ENCODE results near the gene TMEM263. TPM values are rescaled to one million over a fixed set of nuclear protein-coding genes. Genes with fewer than 3 reads are reported as not detected.
"Not testable (repeated sequence)": the region's sequence is repeated elsewhere in the genome, so short reads cannot be mapped to it uniquely, and the experiment has no call there.

Gene TMEM263
- polyA plus RNA-seq, 2 of the 4 experiments (the other 2 are of a cell fraction) = 33.4 to 45.6 TPM

GRCh38 chr12:106987846-106988245 is 32.1 kb downstream of the TMEM263 start:
- TF ChIP-seq ESRRA (IDR thresholded peaks at IDR 0.05; ENCODE audit: borderline replicate concordance, low read length) = no peak
- no peak for TF ChIP-seq HES2 (IDR thresholded peaks at IDR 0.05)
- FAIRE-seq (no peak), DNase-seq (ENCODE audit: low read depth in 1 of 2, low spot score in 1 of 2) (no peak), ATAC-seq (no peak)
- WGBS (ENCODE audit: missing lambda C conversion rate) = 77% methylated on average over 6 of the region's 6 CpGs
- POLR2A ChIA-PET = interaction anchor here (0.6 to 1.7 kb wide), 2 partner anchors 32 to 598 kb away, joined by 4 to 24 read pairs; partner anchors contain the start of gene TMEM263
- H3K9me3 ChIP-seq = no peaks in the 10 kb centered on the region
- H3K27ac ChIP-seq = peak overlapping the region in 1 of 2 experiments; percentile 93; a peak in 3 of 6 replicates
- CTCF ChIA-PET = interaction anchor here (1.0 to 2.6 kb wide), 2 partner anchors 12 to 26 kb away, joined by 3 to 6 read pairs; no protein-coding TSS in a partner anchor
- no peak overlapping the region for H3K4me3 ChIP-seq
- H3K4me2 ChIP-seq = peak overlapping the region; percentile 83
- peaks cover 13% of the 10 kb centered on the region; the same call in 2 of the 3 replicates for H3K4me1 ChIP-seq

- FAIRE-seq (no peak), ATAC-seq (peak in 1 of 2 experiments; percentile 87; a peak in 3 of 6 replicates), DNase-seq (ENCODE audit: low read depth in 1 of 2, low spot score in 1 of 2) (peak in 1 of 2 experiments; percentile 56)
- POLR2A ChIA-PET = no interaction called here
- WGBS (ENCODE audit: missing lambda C conversion rate) = 7% methylated on average over 2 of the region's 2 CpGs
- H3K27ac ChIP-seq = no peak overlapping the region
- CTCF ChIA-PET = interaction anchor here (1.3 kb wide), 1 partner anchor 104 kb away, joined by 3 read pairs; no protein-coding TSS in a partner anchor
- H3K4me3 ChIP-seq = no peak overlapping the region
- TF ChIP-seq HOXB5 (CRISPR knock-in tag; IDR thresholded peaks at IDR 0.05) = no peak
- no peak for TF ChIP-seq HDAC2 (IDR thresholded peaks at IDR 0.05)
- no peaks in the 10 kb centered on the region for H3K9me3 ChIP-seq
- peak overlapping the region; percentile 36 for H3K4me2 ChIP-seq
- peaks cover 16% of the 10 kb centered on the region for H3K4me1 ChIP-seq
These were observed 39.0 kb downstream of the TMEM263 start for GRCh38 chr12:106994579-106995220.

GRCh38 chr12:106996102-106996501 is 40.4 kb downstream of the TMEM263 start:
- H3K4me3 ChIP-seq; H3K4me2 ChIP-seq; DNase-seq (ENCODE audit: low read depth in 1 of 2, low spot score in 1 of 2); H3K27ac ChIP-seq; ATAC-seq; FAIRE-seq; H3K9me3 ChIP-seq: not testable (repeated sequence)
- CTCF ChIA-PET = interaction anchor here (0.5 to 1.3 kb wide), 3 partner anchors 18 to 497 kb away, joined by 3 read pairs; no protein-coding TSS in a partner anchor
- 86% methylated on average over 5 of the region's 5 CpGs for WGBS (ENCODE audit: missing lambda C conversion rate)
- POLR2A ChIA-PET = interaction anchor here (2.5 kb wide), 1 partner anchor 9 kb away, joined by 7 read pairs; the partner anchor contains the start of gene MTERF2
- peaks cover 16% of the 10 kb centered on the region for H3K4me1 ChIP-seq

GRCh38 chr12:106997916-106998315 is 42.2 kb downstream of the TMEM263 start:
- H3K4me1 ChIP-seq = peaks cover 16% of the 10 kb centered on the region
- ChIA-PET POLR2A (interaction anchor here (2.5 kb wide), 1 partner anchor 11 kb away, joined by 7 read pairs; the partner anchor contains the start of gene MTERF2), CTCF (interaction anchor here (1.5 kb wide), 1 partner anchor 134 kb away, joined by 3 read pairs; no protein-coding TSS in a partner anchor)
- H3K27ac ChIP-seq = no peak overlapping the region
- ATAC-seq (no peak), FAIRE-seq (peak; percentile 18), DNase-seq (ENCODE audit: low read depth in 1 of 2, low spot score in 1 of 2) (no peak)
- no peak for TF ChIP-seq FOSL2 (IDR thresholded peaks at IDR 0.05)
- no peak for TF ChIP-seq FOSL2 (CRISPR knock-in tag; IDR thresholded peaks at IDR 0.05)
- TF ChIP-seq MAFK (IDR thresholded peaks at IDR 0.05; ENCODE audit: partially characterized antibody) = peak; percentile 68
- no peak overlapping the region for H3K4me2 ChIP-seq
- H3K4me3 ChIP-seq = no peak overlapping the region
- 95% methylated on average over 1 of the region's 1 CpG for WGBS (ENCODE audit: missing lambda C conversion rate)
- no peaks in the 10 kb centered on the region for H3K9me3 ChIP-seq

- no peak for DNase-seq (ENCODE audit: low read depth in 1 of 2, low spot score in 1 of 2)
- H3K4me3 ChIP-seq = no peak overlapping the region
- 84% methylated on average over 6 of the region's 6 CpGs for WGBS (ENCODE audit: missing lambda C conversion rate)
- H3K9me3 ChIP-seq = no peaks in the 10 kb centered on the region
- H3K4me1 ChIP-seq = peaks cover 9% of the 10 kb centered on the region
- FAIRE-seq = no peak
- no peak for TF ChIP-seq ELK1 (IDR thresholded peaks at IDR 0.05; ENCODE audit: low read depth, low read length)
- ChIA-PET POLR2A (no interaction called here), CTCF (interaction anchor here (1.6 kb wide), 2 partner anchors 12 to 14 kb away, joined by 5 to 6 read pairs; partner anchors contain the start of gene MTERF2)
- no peak for ATAC-seq
- H3K27ac ChIP-seq = no peak overlapping the region
- no peak overlapping the region for H3K4me2 ChIP-seq
These were observed 43.7 kb downstream of the TMEM263 start for GRCh38 chr12:106999446-106999845.

- 86% methylated on average over 4 of the region's 4 CpGs for whole genome bisulfite sequencing (ENCODE audit: missing lambda C conversion rate)
- H3K27ac ChIP-seq; FAIRE-seq; H3K4me1 ChIP-seq; POLR2A ChIA-PET; H3K9me3 ChIP-seq; H3K4me3 ChIP-seq; DNase-seq (ENCODE audit: low read depth in 1 of 2, low spot score in 1 of 2); ATAC-seq; H3K4me2 ChIP-seq: not testable (repeated sequence)
- CTCF ChIA-PET = interaction anchor here (1.5 kb wide), 1 partner anchor 9 kb away, joined by 4 read pairs; no protein-coding TSS in a partner anchor
These were observed 47.0 kb downstream of the TMEM263 start for GRCh38 chr12:107002665-107003064.
